Neural cell (in vitro differentiated cells): ENCODE data around the gene ALS2. TPM values are rescaled to one million over a fixed set of nuclear protein-coding genes. Genes with fewer than 3 reads are reported as not detected.

Source experiments
- H2AFZ ChIP-seq: fragments of 200-600, 300-800 bp; sonication (generic), shearing (Covaris generic); 2 replicates; pipeline ENCODE4 v1.6.0; 2014; ENCODE audit warnings: low read depth, mild to moderate bottlenecking, antibody characterized with exemption, low read length, moderate library complexity
- H3F3A ChIP-seq: fragments of 200-600 bp; shearing (Covaris generic); 2 replicates; pipeline ENCODE4 v1.6.1; 2016; ENCODE audit warnings: mild to moderate bottlenecking, moderate library complexity, mixed read lengths, antibody characterized with exemption, low read length; ENCODE audit not compliant: insufficient read depth, poor library complexity, severe bottlenecking
- H3K27ac ChIP-seq: fragments of 200-600, 300-800 bp; sonication (generic), shearing (Covaris generic); 2 replicates; pipeline ENCODE4 v1.5.1; 2014; ENCODE audit warnings: mild to moderate bottlenecking, low read length, moderate library complexity
- H3K27me3 ChIP-seq: fragments of 300-800, 200-600 bp; sonication (generic), shearing (Covaris generic); 2 replicates; pipeline ENCODE4 v1.6.0; 2014; ENCODE audit warnings: mild to moderate bottlenecking, low read depth, low read length, moderate library complexity; ENCODE audit not compliant: insufficient read depth
- H3K36me3 ChIP-seq: fragments of 300-800, 200-600 bp; sonication (generic), shearing (Covaris generic); 2 replicates; pipeline ENCODE4 v1.5.1; 2014; ENCODE audit warnings: mild to moderate bottlenecking, antibody characterized with exemption, low read length, moderate library complexity; ENCODE audit not compliant: insufficient read depth
- H3K4me2 ChIP-seq: fragments of 300-800, 200-600 bp; sonication (generic), shearing (Covaris generic); 2 replicates; pipeline ENCODE4 v1.6.0; 2014; ENCODE audit warnings: mild to moderate bottlenecking, low read length
- H3K4me3 ChIP-seq: fragments of 300-800, 200-600 bp; sonication (generic), shearing (Covaris generic); 2 replicates; pipeline ENCODE4 v1.5.1; 2014; ENCODE audit warnings: mild to moderate bottlenecking, low read length, moderate library complexity
- H3K79me2 ChIP-seq: fragments of 200-600 bp; shearing (Covaris generic); replicated peaks from 2 replicates; pipeline ENCODE4 v1.6.0; 2014; ENCODE audit warnings: mild to moderate bottlenecking, low read length, moderate library complexity; ENCODE audit not compliant: insufficient read depth
- H3K9ac ChIP-seq: fragments of 300-800, 200-600 bp; sonication (generic), shearing (Covaris generic); 2 replicates; pipeline ENCODE4 v1.6.1; 2016; ENCODE audit warnings: mild to moderate bottlenecking, low read length, mixed read lengths
- H3K9me2 ChIP-seq: fragments of 200-600 bp; shearing (Covaris generic); 2 replicates; pipeline ENCODE4 v1.6.1; 2016; ENCODE audit warnings: mild to moderate bottlenecking, low read length, mixed read lengths; ENCODE audit not compliant: insufficient read depth
- H3K9me3 ChIP-seq: fragments of 200-600, 300-800 bp; sonication (generic), shearing (Covaris generic); 2 replicates; pipeline ENCODE4 v1.6.1; 2016; ENCODE audit warnings: mild to moderate bottlenecking, mixed run types, low read length, moderate library complexity, mixed read lengths
- H4K20me1 ChIP-seq: fragments of 200-600 bp; shearing (Covaris generic); 2 replicates; pipeline ENCODE4 v1.6.1; 2016; ENCODE audit warnings: mild to moderate bottlenecking, mixed run types; ENCODE audit not compliant: insufficient read depth
- CTCF ChIP-seq: fragments of 450-650 bp; IDR thresholded peaks from 2 replicates; pipeline ENCODE4 v1.5.1; 2014; ENCODE audit warnings: antibody characterized with exemption, mild to moderate bottlenecking, moderate library complexity; ENCODE audit not compliant: poor library complexity, severe bottlenecking
- EP300 ChIP-seq: fragments of 450-650 bp; conservative IDR thresholded peaks from 2 replicates; pipeline ENCODE4 v1.6.1; 2014; ENCODE audit warnings: antibody characterized with exemption, mild to moderate bottlenecking, moderate library complexity; ENCODE audit not compliant: poor library complexity, severe bottlenecking
- EZH2 ChIP-seq: fragments of 200-600, 300-800 bp; shearing (Covaris generic), sonication (generic); IDR thresholded peaks from 2 replicates; pipeline ENCODE4 v1.6.1; 2014; ENCODE audit warnings: antibody characterized with exemption, low read length, borderline replicate concordance, mild to moderate bottlenecking; ENCODE audit not compliant: insufficient read depth, poor library complexity, severe bottlenecking
- MXI1 ChIP-seq: fragments of 450-650 bp; conservative IDR thresholded peaks from 2 replicates; pipeline ENCODE4 v1.6.1; 2014; ENCODE audit warnings: antibody characterized with exemption, mild to moderate bottlenecking; ENCODE audit not compliant: poor library complexity, severe bottlenecking
- POLR2AphosphoS5 ChIP-seq: IDR thresholded peaks from 2 replicates; pipeline ENCODE4 v1.6.1; 2012
- RAD21 ChIP-seq: fragments of 450-650 bp; conservative IDR thresholded peaks from 2 replicates; pipeline ENCODE4 v1.6.1; 2014; ENCODE audit warnings: antibody characterized with exemption, mild to moderate bottlenecking, moderate library complexity
- REST ChIP-seq: IDR thresholded peaks from 2 replicates; pipeline ENCODE4 v1.6.1; 2012; ENCODE audit warnings: borderline replicate concordance
- SMC3 ChIP-seq: fragments of 450-650 bp; conservative IDR thresholded peaks from 2 replicates; pipeline ENCODE4 v1.6.1; 2014; ENCODE audit warnings: antibody characterized with exemption, mild to moderate bottlenecking, moderate library complexity; ENCODE audit not compliant: poor library complexity
- TAF1 ChIP-seq: IDR thresholded peaks from 2 replicates; pipeline ENCODE4 v1.6.1; 2012; ENCODE audit warnings: low read depth
- polyA plus RNA-seq: library from polyadenylated mRNA; depleted of rRNA; stranded (reverse); fragments of >200 nt; gene quantifications from 2 replicates; pipeline ENCODE4 v1.2.3, GENCODE V29; 2014

ALS2 gene
- polyA plus RNA-seq, 1 donor from 2014 or later, result 26.3 TPM

- Histone ChIP-seq H3K36me3 (no peaks in the 10 kb centered on the region), H3F3A (no peaks in the 10 kb centered on the region), H3K4me2 (no peak overlapping the region), H2AFZ (no peak overlapping the region), H3K27me3 (no peaks in the 10 kb centered on the region), H3K4me3 (no peak overlapping the region), H3K9me2 (no peaks in the 10 kb centered on the region), H3K9ac (no peak overlapping the region), H3K27ac (no peak overlapping the region), H4K20me1 (no peaks in the 10 kb centered on the region), H3K9me3 (no peaks in the 10 kb centered on the region), H3K79me2 (no peaks in the 10 kb centered on the region)
- no peak for TF ChIP-seq CTCF
- TF ChIP-seq RAD21, result no peak
- no peak for TF ChIP-seq TAF1
These were observed 27.3 kb upstream of the ALS2 start for GRCh38 chr2:201808027-201808426.

- Histone ChIP-seq H3K9me3 (no peaks in the 10 kb centered on the region), H3F3A (no peaks in the 10 kb centered on the region), H3K4me3 (no peak overlapping the region), H2AFZ (no peak overlapping the region), H3K36me3 (no peaks in the 10 kb centered on the region), H3K9ac (no peak overlapping the region), H4K20me1 (no peaks in the 10 kb centered on the region), H3K4me2 (no peak overlapping the region), H3K79me2 (no peaks in the 10 kb centered on the region), H3K27me3 (no peaks in the 10 kb centered on the region), H3K27ac (no peak overlapping the region), H3K9me2 (no peaks in the 10 kb centered on the region)
- TF ChIP-seq REST (no peak), CTCF (no peak), TAF1 (no peak), MXI1 (no peak), RAD21 (no peak), POLR2AphosphoS5 (no peak), SMC3 (no peak), EZH2 (no peak), EP300 (no peak)
These were observed 26.8 kb upstream of the ALS2 start for GRCh38 chr2:201807452-201807999.
